Measurements from ENCODE around the gene TEX19. TPM values are rescaled to one million over a fixed set of nuclear protein-coding genes. Genes with fewer than 3 reads are reported as not detected.
"Not testable (repeated sequence)": the region's sequence is repeated elsewhere in the genome, so short reads cannot be mapped to it uniquely, and the experiment has no call there.

The TEX19 gene
- total RNA-seq, 2 experiments from 2014 or later, result not detected

DNA sequence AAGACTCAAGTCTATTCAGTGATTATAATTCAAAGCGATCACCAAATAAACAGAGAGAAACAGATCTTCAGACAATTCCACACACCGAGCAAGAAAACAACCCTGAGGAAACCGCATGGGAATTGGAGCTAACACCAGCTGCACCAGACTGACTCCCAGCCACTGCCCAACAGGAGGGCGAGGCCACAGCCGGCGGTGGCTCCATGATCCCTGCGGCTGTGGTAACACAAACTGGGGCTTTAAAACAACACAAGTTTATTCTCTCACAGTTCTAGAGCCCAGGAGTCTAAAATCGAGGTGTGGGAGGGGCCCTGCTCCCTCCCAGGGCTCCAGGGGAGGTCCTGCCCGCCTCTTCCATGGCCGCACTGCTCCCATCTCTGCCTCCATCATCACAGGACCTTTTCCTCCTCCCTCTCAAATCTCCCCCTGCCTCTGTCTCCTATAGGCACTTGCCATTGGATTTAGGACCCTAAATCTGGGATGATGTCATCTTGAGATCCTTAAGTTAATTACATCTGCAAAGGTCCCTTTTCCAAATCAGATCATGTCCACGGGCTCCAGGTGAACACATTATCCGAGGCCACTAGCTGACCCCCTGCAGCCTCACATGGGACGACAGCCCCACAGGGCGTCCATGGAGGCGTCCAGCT, 49.4 kb downstream of the TEX19 start:
- H3K4me1 Mint-ChIP-seq (ENCODE audit: low read depth), result peaks cover 5% of the 10 kb centered on the region
- ChIA-PET POLR2A (no interaction called here), CTCF (no interaction called here)
- intact Hi-C loops (cut with micrococcal nuclease), result no loop called here
- no peak for DNase-seq
- no peaks in the 10 kb centered on the region for H3K9me3 Mint-ChIP-seq
- H3K36me3 Mint-ChIP-seq, result peaks cover 8% of the 10 kb centered on the region
- H3K27ac Mint-ChIP-seq, result no peak overlapping the region
- no peaks in the 10 kb centered on the region for H3K27me3 Mint-ChIP-seq
- no peak overlapping the region for H3K4me3 Mint-ChIP-seq

DNA sequence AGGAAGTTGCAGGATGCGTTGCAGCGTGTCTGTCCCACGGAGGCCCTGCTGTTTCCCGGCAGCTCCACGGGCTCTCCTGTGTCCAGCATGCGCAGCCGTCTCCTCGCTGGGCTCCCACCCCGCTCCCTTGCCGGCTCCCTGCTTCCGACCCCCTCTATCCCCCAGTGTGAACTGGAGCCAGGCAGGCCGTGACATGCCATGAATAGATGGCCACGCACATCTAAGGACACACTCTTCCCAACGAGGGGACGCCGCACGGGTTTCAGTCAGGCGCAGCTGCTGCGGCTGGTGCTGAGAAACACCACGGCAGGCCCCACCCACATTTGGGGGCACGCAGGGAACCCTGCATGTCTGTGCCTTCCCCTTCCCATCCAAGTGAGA, 49.9 kb downstream of the TEX19 start:
- Mint-ChIP-seq H3K4me1 (ENCODE audit: low read depth) (peaks cover 5% of the 10 kb centered on the region), H3K4me3 (no peak overlapping the region), H3K27me3 (no peaks in the 10 kb centered on the region), H3K9me3 (no peaks in the 10 kb centered on the region), H3K36me3 (peaks cover 4% of the 10 kb centered on the region), H3K27ac (no peak overlapping the region)
- DNase-seq, result no peak
- CTCF ChIA-PET, result interaction anchor here (1.0 kb wide), 1 partner anchor 56 kb away, joined by 4 read pairs; no protein-coding TSS in a partner anchor
- intact Hi-C loops (cut with micrococcal nuclease), result no loop called here
- POLR2A ChIA-PET, result no interaction called here

DNA sequence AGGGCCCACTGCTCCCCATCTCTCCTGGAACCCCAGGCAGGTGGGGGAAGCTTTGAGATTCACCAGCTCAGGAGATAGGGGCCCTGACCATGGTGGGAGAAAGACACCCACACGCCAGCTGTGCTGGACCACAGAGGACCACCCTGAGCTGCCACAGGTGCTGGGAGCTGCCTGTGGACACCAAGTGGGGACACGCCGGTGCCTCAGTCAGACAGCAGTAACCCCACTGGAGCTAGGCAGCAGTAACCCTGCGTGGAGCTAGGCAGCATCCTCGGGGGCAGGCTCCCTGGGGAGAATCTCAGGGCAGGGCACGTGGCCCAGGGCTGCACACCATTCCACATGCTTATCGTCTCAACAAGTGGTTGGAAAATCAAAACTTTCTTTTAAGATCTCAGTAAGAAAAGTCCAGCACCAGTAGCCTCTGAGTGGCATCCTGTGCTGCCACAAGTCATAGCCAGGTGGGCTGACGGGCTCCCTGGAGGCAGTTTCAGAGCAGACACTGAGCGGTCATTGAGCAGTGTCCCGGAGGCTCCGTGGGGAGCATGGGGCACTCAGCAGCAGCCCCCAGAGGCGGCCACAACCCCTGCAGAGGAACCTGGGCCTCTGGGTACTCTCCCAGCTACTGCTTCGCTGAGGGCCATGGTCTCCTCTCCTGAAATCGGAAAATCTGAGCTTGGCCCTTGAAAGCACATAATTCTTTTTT, 51.1 kb downstream of the TEX19 start:
- H3K4me1 Mint-ChIP-seq (ENCODE audit: low read depth), result peaks cover 14% of the 10 kb centered on the region
- DNase-seq, result no peak
- ChIA-PET CTCF (interaction anchor here (0.6 to 1.5 kb wide), 4 partner anchors 14 to 365 kb away, joined by 3 to 6 read pairs (median 4); no protein-coding TSS in a partner anchor), POLR2A (no interaction called here)
- intact Hi-C loops (cut with micrococcal nuclease), result loop anchor here (10.0 kb wide), 1 partner anchor 375 kb away; the partner anchor contains the start of genes DCXR and RAC3
- H3K36me3 Mint-ChIP-seq, result peaks cover 6% of the 10 kb centered on the region
- H3K27me3 Mint-ChIP-seq, result no peaks in the 10 kb centered on the region
- H3K27ac Mint-ChIP-seq, result no peak overlapping the region
- no peaks in the 10 kb centered on the region for H3K9me3 Mint-ChIP-seq
- H3K4me3 Mint-ChIP-seq, result no peak overlapping the region

DNA sequence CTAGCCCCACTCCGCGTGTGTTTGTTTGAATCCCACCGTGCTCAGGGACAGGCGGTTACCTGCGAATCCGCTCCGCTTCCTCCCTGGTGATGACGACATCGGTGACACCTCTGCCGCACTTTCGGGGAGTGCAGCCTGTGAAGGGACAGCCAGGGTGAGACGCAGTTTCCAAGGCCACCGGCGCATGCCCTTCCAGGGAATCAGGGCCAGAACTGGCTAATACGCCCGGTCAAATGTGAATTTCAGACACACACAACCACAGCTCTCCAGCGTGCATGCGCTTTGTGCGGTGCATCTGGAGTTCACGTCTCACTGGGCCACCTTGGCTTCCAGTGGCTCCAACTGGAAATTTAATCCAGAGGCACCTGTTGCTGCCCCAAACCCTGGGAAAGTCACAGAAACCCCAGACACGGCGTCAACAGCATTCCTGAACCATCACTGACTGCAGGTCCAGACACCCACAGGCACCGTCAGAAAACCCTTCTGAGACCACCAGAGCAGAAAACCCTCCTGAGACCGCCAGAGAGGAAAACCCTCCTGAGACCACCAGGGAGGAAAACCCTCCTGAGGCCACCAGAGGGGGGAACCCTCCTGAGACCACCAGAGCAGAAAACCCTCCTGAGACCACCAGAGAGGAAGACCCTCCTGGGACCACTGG, 52.5 kb downstream of the TEX19 start:
- DNase-seq, result no peak
- POLR2A ChIA-PET, result no interaction called here
- Mint-ChIP-seq H3K36me3 (peaks cover 5% of the 10 kb centered on the region), H3K27me3 (no peaks in the 10 kb centered on the region), H3K9me3 (no peaks in the 10 kb centered on the region), H3K27ac (no peak overlapping the region), H3K4me3 (no peak overlapping the region), H3K4me1 (ENCODE audit: low read depth) (peaks cover 18% of the 10 kb centered on the region)
- CTCF ChIA-PET, result interaction anchor here (1.1 to 1.5 kb wide), 2 partner anchors 13 to 60 kb away, joined by 3 to 6 read pairs; no protein-coding TSS in a partner anchor
- intact Hi-C loops (cut with micrococcal nuclease), result loop anchor here (10.0 kb wide), 1 partner anchor 377 kb away; the partner anchor contains the start of genes DCXR and RAC3

DNA sequence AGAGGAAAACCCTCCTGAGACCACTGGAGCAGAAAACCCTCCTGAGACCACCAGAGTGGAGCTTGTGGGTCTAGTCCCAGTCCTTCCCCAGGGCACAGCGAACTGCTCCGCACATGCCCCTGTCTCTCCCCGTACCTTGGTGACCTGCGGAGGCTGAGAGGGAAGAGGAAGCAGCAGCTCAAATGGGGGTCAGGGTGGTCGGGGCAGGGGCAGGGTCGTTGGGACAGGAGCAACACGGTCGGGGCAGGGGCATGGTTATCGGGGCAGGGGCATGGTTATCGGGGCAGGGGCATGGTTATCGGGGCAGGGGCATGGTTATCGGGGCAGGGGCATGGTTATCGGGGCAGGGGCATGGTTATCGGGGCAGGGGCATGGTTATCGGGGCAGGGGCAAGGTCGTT, 53.0 kb downstream of the TEX19 start:
- CTCF ChIA-PET, POLR2A ChIA-PET: not testable (repeated sequence)
- intact Hi-C loops (cut with micrococcal nuclease), result loop anchor here (10.0 kb wide), 1 partner anchor 377 kb away; the partner anchor contains the start of genes DCXR and RAC3

DNA sequence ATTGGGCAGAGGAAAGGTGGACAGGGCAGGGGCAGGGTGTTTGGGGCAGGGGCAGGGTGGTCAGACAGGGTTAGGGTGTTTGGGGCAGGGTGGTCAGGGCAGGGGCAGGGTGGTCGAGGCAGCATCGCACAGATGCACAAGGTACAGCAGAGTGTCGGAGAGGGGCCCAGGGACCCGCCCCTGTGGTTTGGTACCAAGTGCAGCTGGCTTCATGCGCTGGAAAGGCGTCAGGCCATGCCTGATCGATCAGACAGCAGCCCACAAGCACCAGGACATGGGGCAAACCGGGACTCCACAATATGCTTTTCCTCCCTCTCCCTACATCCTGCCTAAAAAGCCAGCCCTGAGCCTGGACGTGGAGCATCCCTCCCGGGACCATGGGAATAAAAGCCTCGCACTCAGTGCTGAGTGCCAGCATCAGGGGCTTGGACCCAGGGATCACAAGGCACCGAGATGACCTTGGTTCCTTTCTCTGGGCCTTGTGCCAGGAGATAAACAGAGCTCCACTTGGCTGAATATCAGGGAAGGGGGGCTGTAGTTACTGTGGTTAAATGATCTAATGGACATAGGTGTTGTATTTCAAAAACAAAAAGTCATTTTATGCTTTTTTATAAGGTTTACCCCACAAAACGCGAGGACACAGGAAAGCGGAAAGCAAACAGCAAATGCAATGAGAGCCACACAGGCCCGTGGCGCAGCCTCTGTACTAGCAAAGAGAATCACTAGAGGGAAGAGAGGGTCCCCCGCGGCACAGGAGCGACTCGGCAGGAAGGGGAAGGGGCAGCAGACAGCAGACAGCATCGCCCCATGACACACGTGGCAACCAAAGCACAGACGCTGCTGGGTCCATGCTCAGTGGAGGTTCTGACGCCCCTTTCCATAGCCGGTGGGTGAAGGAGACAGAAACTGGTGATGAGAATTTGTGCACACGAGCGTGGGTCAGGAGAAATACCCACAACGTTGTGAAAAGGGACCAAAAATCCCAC, 53.8 kb downstream of the TEX19 start:
- no peak for DNase-seq
- POLR2A ChIA-PET, result interaction anchor here (0.9 kb wide), 1 partner anchor 121 kb away, joined by 3 read pairs; no protein-coding TSS in a partner anchor
- Mint-ChIP-seq H3K27ac (no peak overlapping the region), H3K36me3 (peaks cover 5% of the 10 kb centered on the region), H3K27me3 (no peaks in the 10 kb centered on the region), H3K9me3 (no peaks in the 10 kb centered on the region), H3K4me1 (ENCODE audit: low read depth) (peaks cover 17% of the 10 kb centered on the region), H3K4me3 (no peak overlapping the region)
- CTCF ChIA-PET, result interaction anchor here (0.8 to 1.2 kb wide), 4 partner anchors 49 to 382 kb away, joined by 3 to 5 read pairs (median 3); partner anchors contain the start of gene RAC3
- intact Hi-C loops (cut with micrococcal nuclease), result loop anchor here (10.0 kb wide), 1 partner anchor 378 kb away; the partner anchor contains the start of genes DCXR and RAC3

More for the DNA sequence above, 53.0 kb downstream of the TEX19 start:
- H3K36me3 Mint-ChIP-seq, H3K27ac Mint-ChIP-seq, H3K9me3 Mint-ChIP-seq, H3K4me3 Mint-ChIP-seq, DNase-seq, H3K27me3 Mint-ChIP-seq: not testable (repeated sequence)
- peaks cover 18% of the 10 kb centered on the region for H3K4me1 Mint-ChIP-seq (ENCODE audit: low read depth)

Other genes with a start within 250 kb of the TEX19 start
- 10 to 100 TPM; 49.6 to 51.7 TPM for gene CCDC57, start 146.4 kb upstream of the TEX19 start, total RNA-seq
- gene SLC16A3, start 130.2 kb upstream of the TEX19 start, total RNA-seq, result 10 to 100 TPM; 97.4 to 99.7 TPM
- 100 to 1,000 TPM; 110 to 111 TPM for gene CSNK1D, start 85.5 kb upstream of the TEX19 start, total RNA-seq
- 100 to 1,000 TPM; 570 to 574 TPM for gene CD7, start 41.6 kb upstream of the TEX19 start, total RNA-seq
- gene SECTM1, start 25.5 kb upstream of the TEX19 start, total RNA-seq, result 10 to 100 TPM; 12.2 to 12.7 TPM
- gene UTS2R, start 12.5 kb downstream of the TEX19 start, total RNA-seq, result not detected
- 10 to 100 TPM; 21.7 to 26.0 TPM for gene HEXD, start 59.1 kb downstream of the TEX19 start, total RNA-seq
- gene OGFOD3, start 59.3 kb downstream of the TEX19 start, total RNA-seq, result 10 to 100 TPM; 29.7 to 32.2 TPM
- 100 to 1,000 TPM; 333 to 343 TPM for gene CYBC1, start 91.5 kb downstream of the TEX19 start, total RNA-seq
- gene NARF, start 99.5 kb downstream of the TEX19 start, total RNA-seq, result 100 to 1,000 TPM; 101 to 110 TPM
- gene FOXK2, start 160.5 kb downstream of the TEX19 start, total RNA-seq, result 10 to 100 TPM; 49.3 to 60.8 TPM